BJ (cell line): ENCODE data around the gene NALCN. TPM values are rescaled to one million over a fixed set of nuclear protein-coding genes. Genes with fewer than 3 reads are reported as not detected.
"Not testable (repeated sequence)": the region's sequence is repeated elsewhere in the genome, so short reads cannot be mapped to it uniquely, and the experiment has no call there.

Experiments
- CTCF ChIA-PET: fragments of 350-600 bp; formaldehyde crosslinking; extraction: SDS; loops from one replicate; lab custom pipeline; 2021; ENCODE audit warnings: antibody characterized with exemption, inconsistent platforms; lab: Yijun Ruan, JAX
- POLR2A ChIA-PET: fragments of 300-600 bp; sonication (Branson Sonifier 250); formaldehyde crosslinking; extraction: SDS; loops from one replicate; lab custom pipeline; 2021; ENCODE audit warnings: antibody characterized with exemption; lab: Charles Lee
- DNase-seq: peaks from one replicate; pipeline ENCODE4 v3.0.0-alpha.2; 2011; ENCODE audit warnings: low read depth
- H3K27me3 ChIP-seq: 2 replicates; pipeline ENCODE4 v1.6.0; 2011; ENCODE audit warnings: low read length; ENCODE audit not compliant: control insufficient read depth, insufficient read depth
- H3K36me3 ChIP-seq: 2 replicates; pipeline ENCODE4 v1.5.1; 2011; ENCODE audit warnings: low read length; ENCODE audit not compliant: control insufficient read depth, insufficient read depth
- H3K4me3 ChIP-seq: 2 replicates; pipeline ENCODE4 v1.5.1; 2011; ENCODE audit warnings: low read depth, mild to moderate bottlenecking, control low read depth, low read length
- polyA plus RNA-seq: library from polyadenylated mRNA; depleted of rRNA; stranded (reverse); fragments of >200 nt; gene quantifications from 2 replicates; pipeline ENCODE4 v1.2.3, GENCODE V29; 2011
- TF ChIP-seq, protein P1 (sequence below): IDR thresholded peaks from 2 replicates; pipeline ENCODE4 v1.5.1; 2011; ENCODE audit warnings: low read depth, mild to moderate bottlenecking, control low read depth, inconsistent platforms, low read length, moderate library complexity; ENCODE audit not compliant: insufficient read depth

NALCN gene
- polyA plus RNA-seq, 1 experiment = 2.9 TPM

GRCh38 chr13:101323601-101324000 is 92.7 kb downstream of the NALCN start:
- CTCF ChIA-PET = no interaction called here
- POLR2A ChIA-PET = no interaction called here
- H3K4me3 ChIP-seq = no peak overlapping the region
- TF ChIP-seq, protein P1, sequence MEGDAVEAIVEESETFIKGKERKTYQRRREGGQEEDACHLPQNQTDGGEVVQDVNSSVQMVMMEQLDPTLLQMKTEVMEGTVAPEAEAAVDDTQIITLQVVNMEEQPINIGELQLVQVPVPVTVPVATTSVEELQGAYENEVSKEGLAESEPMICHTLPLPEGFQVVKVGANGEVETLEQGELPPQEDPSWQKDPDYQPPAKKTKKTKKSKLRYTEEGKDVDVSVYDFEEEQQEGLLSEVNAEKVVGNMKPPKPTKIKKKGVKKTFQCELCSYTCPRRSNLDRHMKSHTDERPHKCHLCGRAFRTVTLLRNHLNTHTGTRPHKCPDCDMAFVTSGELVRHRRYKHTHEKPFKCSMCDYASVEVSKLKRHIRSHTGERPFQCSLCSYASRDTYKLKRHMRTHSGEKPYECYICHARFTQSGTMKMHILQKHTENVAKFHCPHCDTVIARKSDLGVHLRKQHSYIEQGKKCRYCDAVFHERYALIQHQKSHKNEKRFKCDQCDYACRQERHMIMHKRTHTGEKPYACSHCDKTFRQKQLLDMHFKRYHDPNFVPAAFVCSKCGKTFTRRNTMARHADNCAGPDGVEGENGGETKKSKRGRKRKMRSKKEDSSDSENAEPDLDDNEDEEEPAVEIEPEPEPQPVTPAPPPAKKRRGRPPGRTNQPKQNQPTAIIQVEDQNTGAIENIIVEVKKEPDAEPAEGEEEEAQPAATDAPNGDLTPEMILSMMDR = no peak
- H3K27me3 ChIP-seq = no peaks in the 10 kb centered on the region; the same call in 1 of the 2 replicates
- no peak for DNase-seq
- no peaks in the 10 kb centered on the region for H3K36me3 ChIP-seq

- no peak for DNase-seq
- CTCF ChIA-PET = no interaction called here
These were observed 98.3 kb downstream of the NALCN start for GRCh38 chr13:101317986-101318523.

DNA sequence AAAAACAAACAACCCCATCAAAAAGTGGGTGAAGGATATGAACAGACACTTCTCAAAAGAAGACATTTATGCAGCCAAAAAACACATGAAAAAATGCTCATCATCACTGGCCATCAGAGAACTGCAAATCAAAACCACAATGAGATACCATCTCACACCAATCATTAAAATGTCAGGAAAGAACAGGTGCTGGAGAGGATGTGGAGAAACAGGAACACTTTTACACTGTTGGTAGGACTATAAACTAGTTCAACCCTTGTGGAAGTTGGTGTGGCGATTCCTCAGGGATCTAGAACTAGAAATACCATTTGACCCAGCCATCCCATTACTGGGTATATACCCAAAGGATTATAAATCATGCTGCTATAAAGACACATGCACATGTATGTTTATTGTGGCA is 102.8 kb downstream of the NALCN start:
- H3K36me3 ChIP-seq, H3K4me3 ChIP-seq, H3K27me3 ChIP-seq, CTCF ChIA-PET, POLR2A ChIA-PET, DNase-seq: not testable (repeated sequence)

More at GRCh38 chr13:101317986-101318523, 98.3 kb downstream of the NALCN start:
- POLR2A ChIA-PET = no interaction called here
- Histone ChIP-seq H3K36me3 (no peaks in the 10 kb centered on the region), H3K27me3 (no peaks in the 10 kb centered on the region), H3K4me3 (no peak overlapping the region)
- TF ChIP-seq, protein P1 = no peak

DNA sequence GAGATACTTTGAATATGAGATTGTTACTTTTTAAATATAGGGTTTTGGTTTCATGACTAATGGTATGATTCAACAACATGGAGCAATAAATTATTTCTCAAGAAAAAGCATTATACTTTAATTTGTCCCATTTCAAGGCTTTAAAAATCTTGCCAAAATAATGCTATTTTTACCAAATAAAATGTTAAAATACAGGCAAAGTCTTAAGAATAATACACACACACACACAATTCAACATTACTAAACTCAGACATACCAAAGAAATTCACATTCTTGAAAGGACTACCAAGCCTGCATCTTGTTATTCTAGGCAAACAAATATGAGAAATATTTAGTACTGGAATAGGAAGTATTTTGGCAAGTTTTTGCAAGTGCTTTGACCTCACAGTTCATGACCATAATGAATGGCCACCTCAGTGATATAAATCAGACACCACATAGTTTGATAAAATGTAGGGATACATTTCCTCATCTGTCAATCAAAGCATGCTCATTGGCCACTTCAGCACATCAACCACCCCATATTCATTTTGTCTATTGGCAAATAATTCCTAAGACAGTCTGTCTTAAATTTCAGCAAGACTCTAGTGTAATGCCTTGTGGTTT is 107.2 kb downstream of the NALCN start:
- Histone ChIP-seq H3K27me3 (no peaks in the 10 kb centered on the region), H3K36me3 (no peaks in the 10 kb centered on the region), H3K4me3 (no peak overlapping the region)
- peak; percentile 99 for DNase-seq
- POLR2A ChIA-PET = no interaction called here
- CTCF ChIA-PET = interaction anchor here (0.5 to 0.9 kb wide), 3 partner anchors 11 to 205 kb away, joined by 3 to 4 read pairs (median 3); no protein-coding TSS in a partner anchor
- TF ChIP-seq, protein P1 = no peak

DNA sequence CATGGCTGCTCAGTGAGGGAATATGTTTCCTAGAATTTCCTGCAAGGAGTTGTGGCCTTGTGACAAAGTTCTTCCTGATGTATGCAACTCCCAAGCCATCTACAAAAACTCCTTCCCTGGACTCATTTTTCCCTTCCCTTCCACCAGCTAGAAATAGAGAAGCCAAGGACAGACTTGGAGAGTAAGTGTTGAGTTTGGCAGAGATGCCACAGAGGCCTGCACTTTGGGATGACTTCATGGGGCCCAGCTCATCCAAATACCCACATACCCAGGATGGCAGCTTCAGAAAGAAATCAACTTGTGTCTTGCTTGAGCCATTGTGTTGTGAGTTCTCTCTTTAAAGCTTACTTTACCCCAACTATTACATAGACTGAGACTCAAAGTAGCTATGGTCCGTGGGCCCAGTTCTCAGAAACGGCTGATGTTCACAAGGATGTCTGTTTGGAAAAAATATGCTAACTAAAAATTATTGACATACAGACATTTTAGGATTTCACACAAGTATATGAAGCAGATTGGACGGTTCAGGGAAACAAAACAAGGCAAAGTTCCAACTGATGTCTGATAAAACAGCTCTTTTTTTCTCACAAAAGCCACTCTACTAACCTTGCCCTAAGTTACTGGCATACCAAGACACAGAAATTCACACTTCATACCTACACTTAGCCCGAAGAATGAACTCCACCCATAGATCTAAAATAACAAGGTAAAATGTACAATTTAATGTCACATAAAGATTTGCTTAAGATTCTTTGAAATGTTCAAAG is 107.9 kb downstream of the NALCN start:
- ChIA-PET CTCF (no interaction called here), POLR2A (interaction anchor here (0.5 kb wide), 1 partner anchor 331 kb away, joined by 3 read pairs; no protein-coding TSS in a partner anchor)
- Histone ChIP-seq H3K27me3 (no peaks in the 10 kb centered on the region), H3K36me3 (no peaks in the 10 kb centered on the region), H3K4me3 (no peak overlapping the region)
- TF ChIP-seq, protein P1 = no peak
- no peak for DNase-seq
